Measurements from ENCODE around the gene TOX3.

Gene TOX3

DNA sequence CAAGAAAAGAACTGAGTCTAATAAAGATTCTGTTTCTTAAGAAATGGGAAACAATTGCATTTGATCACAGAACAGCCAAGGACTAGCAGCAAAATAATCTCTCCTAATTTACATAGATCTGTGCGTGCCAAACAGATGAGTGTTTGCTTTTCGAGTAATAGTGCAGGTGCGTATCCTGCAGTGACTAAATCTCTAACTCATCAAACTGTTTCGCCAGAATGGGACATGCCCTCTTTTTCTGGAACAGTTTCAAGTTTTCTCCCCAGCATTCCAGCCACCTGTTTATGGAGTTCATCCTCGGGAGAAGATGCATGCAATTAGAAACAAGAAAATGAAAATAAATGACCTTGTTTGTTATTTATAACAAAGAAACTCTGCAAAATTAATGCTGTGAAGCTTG, 5.7 kb upstream of the TOX3 start:
- Histone ChIP-seq H3K36me3 (replicated peaks in 1 of 2; ENCODE audit: control insufficient read depth in 2 of 2, insufficient read depth in 2 of 2, low read length in 2 of 2) (no peaks in the 10 kb centered on the region), H3K9me3 (replicated peaks in 1 of 2; ENCODE audit: control insufficient read depth in 2 of 2, insufficient read depth in 1 of 2, low read depth in 1 of 2, low read length in 2 of 2) (peaks cover 3 to 4% of the 10 kb centered on the region in 2 donors), H3K27ac (replicated peaks; ENCODE audit: low read length) (peak overlapping the region; percentile 79), H3K4me2 (ENCODE audit: insufficient read depth, low read length, poor library complexity, severe bottlenecking) (no peak overlapping the region), H3K27me3 (ENCODE audit: control insufficient read depth in 3 of 3, insufficient read depth in 3 of 3, low read depth in 1 of 3, low read length in 3 of 3) (no peaks in the 10 kb centered on the region), H2AK5ac (ENCODE audit: low read depth, low read length) (no peak overlapping the region), H2BK12ac (ENCODE audit: low read length) (no peak overlapping the region), H2BK120ac (ENCODE audit: low read depth, low read length) (no peak overlapping the region), H3K18ac (ENCODE audit: low read length) (no peak overlapping the region), H3K79me1 (ENCODE audit: low read depth, low read length) (no peaks in the 10 kb centered on the region), H3K14ac (ENCODE audit: low read length) (no peak overlapping the region), H3K23ac (ENCODE audit: low read depth, low read length, poor library complexity) (no peak overlapping the region), H2BK15ac (ENCODE audit: low read length) (no peak overlapping the region), H4K91ac (ENCODE audit: low read depth, low read length, poor library complexity) (no peak overlapping the region), H3K4me1 (ENCODE audit: control insufficient read depth in 2 of 2, insufficient read depth in 1 of 2, low read depth in 1 of 2, low read length in 2 of 2) (peaks cover 13 to 50% of the 10 kb centered on the region in 2 donors), H3K4me3 (ENCODE audit: low read length in 2 of 2) (no peak overlapping the region), H2AFZ (ENCODE audit: low read length) (no peak overlapping the region), H4K8ac (ENCODE audit: low read depth, low read length) (no peak overlapping the region), H2BK5ac (ENCODE audit: low read length) (no peak overlapping the region), H3K9ac (ENCODE audit: low read depth, low read length, poor library complexity) (no peak overlapping the region), H3K4ac (ENCODE audit: low read length) (no peak overlapping the region)
- WGBS, 2 donors (ENCODE audit: extremely low coverage in 2 of 2, insufficient read length in 2 of 2, insufficient replicate concordance in 1 of 2), result no CpG with 5 or more reads among the region's 5 CpGs
- DNase-seq (ENCODE audit: low spot score), result peak; percentile 52

DNA sequence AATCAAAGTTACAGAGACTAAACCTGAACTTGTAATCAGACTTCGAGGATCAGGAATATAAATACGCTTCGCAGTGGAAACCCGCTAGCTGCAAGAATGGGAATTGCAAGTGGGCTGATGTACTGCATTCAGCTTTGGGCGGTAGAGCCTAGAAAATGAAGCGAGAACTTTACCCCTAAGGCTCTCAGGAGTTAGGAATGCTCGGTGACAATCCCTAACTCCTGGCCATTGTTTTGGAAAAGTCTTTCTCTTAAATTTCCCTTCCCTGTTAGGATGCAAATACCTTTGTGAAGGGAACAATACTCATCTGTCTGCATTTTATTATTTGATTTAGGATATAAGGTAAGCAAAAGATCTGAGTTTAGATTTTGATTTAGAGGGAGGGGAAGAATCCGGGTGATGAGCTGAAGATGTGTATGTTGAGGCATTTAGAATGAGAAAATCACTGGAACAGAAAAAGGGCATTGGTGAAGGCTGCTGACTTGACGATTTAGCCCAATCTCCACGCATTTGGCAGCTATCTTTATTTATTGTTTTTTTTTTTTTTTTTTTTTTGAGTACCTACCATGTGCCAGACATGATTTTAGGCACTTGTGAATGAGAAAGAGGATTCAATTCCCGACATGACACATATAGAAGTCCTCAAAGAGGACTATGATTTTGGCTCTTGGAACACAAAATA, 2.2 kb upstream of the TOX3 start:
- peaks cover 7% of the 10 kb centered on the region for H3K79me1 ChIP-seq (ENCODE audit: low read depth, low read length)
- H3K14ac ChIP-seq (ENCODE audit: low read length), result no peak overlapping the region
- no peaks in the 10 kb centered on the region for H3K9me3 ChIP-seq (replicated peaks in 1 of 2; ENCODE audit: control insufficient read depth in 2 of 2, insufficient read depth in 1 of 2, low read depth in 1 of 2, low read length in 2 of 2)
- DNase-seq (ENCODE audit: low spot score), result no peak
- H3K27ac ChIP-seq (replicated peaks; ENCODE audit: low read length), result no peak overlapping the region
- H3K36me3 ChIP-seq (replicated peaks in 1 of 2; ENCODE audit: control insufficient read depth in 2 of 2, insufficient read depth in 2 of 2, low read length in 2 of 2), result no peaks in the 10 kb centered on the region
- H3K9ac ChIP-seq (ENCODE audit: low read depth, low read length, poor library complexity), result no peak overlapping the region
- H2BK12ac ChIP-seq (ENCODE audit: low read length), result no peak overlapping the region
- no peak overlapping the region for H2BK5ac ChIP-seq (ENCODE audit: low read length)
- no peak overlapping the region for H2BK15ac ChIP-seq (ENCODE audit: low read length)
- 100% methylated on average over 1 of the region's 11 CpGs; no CpG with 5 or more reads in 1 of the 2 donors for WGBS, 2 donors (ENCODE audit: extremely low coverage in 2 of 2, insufficient read length in 2 of 2, insufficient replicate concordance in 1 of 2)
- H4K91ac ChIP-seq (ENCODE audit: low read depth, low read length, poor library complexity), result no peak overlapping the region
- H3K4ac ChIP-seq (ENCODE audit: low read length), result no peak overlapping the region
- no peak overlapping the region for H3K4me2 ChIP-seq (ENCODE audit: insufficient read depth, low read length, poor library complexity, severe bottlenecking)
- H2BK120ac ChIP-seq (ENCODE audit: low read depth, low read length), result no peak overlapping the region
- no peak overlapping the region for H2AK5ac ChIP-seq (ENCODE audit: low read depth, low read length)
- H3K27me3 ChIP-seq (ENCODE audit: control insufficient read depth in 3 of 3, insufficient read depth in 3 of 3, low read depth in 1 of 3, low read length in 3 of 3), result no peaks in the 10 kb centered on the region
- no peak overlapping the region for H4K8ac ChIP-seq (ENCODE audit: low read depth, low read length)
- no peak overlapping the region for H3K23ac ChIP-seq (ENCODE audit: low read depth, low read length, poor library complexity)
- H3K4me3 ChIP-seq (ENCODE audit: low read length in 2 of 2), result no peak overlapping the region
- H3K4me1 ChIP-seq (ENCODE audit: control insufficient read depth in 2 of 2, insufficient read depth in 1 of 2, low read depth in 1 of 2, low read length in 2 of 2), result peaks cover 14 to 52% of the 10 kb centered on the region in 2 donors
- H3K18ac ChIP-seq (ENCODE audit: low read length), result no peak overlapping the region
- no peak overlapping the region for H2AFZ ChIP-seq (ENCODE audit: low read length)

GRCh38 chr16:52548261-52549010, 1.5 kb upstream of the TOX3 start:
- H2BK12ac ChIP-seq (ENCODE audit: low read length), result no peak overlapping the region
- H3K4me1 ChIP-seq (ENCODE audit: control insufficient read depth in 2 of 2, insufficient read depth in 1 of 2, low read depth in 1 of 2, low read length in 2 of 2), result peaks cover 13 to 51% of the 10 kb centered on the region in 2 donors
- H2AFZ ChIP-seq (ENCODE audit: low read length), result no peak overlapping the region
- H2BK5ac ChIP-seq (ENCODE audit: low read length), result no peak overlapping the region
- H3K4me3 ChIP-seq (ENCODE audit: low read length in 2 of 2), result no peak overlapping the region
- H3K4me2 ChIP-seq (ENCODE audit: insufficient read depth, low read length, poor library complexity, severe bottlenecking), result peak overlapping the region; percentile 86
- H3K27me3 ChIP-seq (ENCODE audit: control insufficient read depth in 3 of 3, insufficient read depth in 3 of 3, low read depth in 1 of 3, low read length in 3 of 3), result no peaks in the 10 kb centered on the region
- H3K79me1 ChIP-seq (ENCODE audit: low read depth, low read length), result peaks cover 7% of the 10 kb centered on the region
- no peak overlapping the region for H4K91ac ChIP-seq (ENCODE audit: low read depth, low read length, poor library complexity)
- H3K18ac ChIP-seq (ENCODE audit: low read length), result no peak overlapping the region
- H3K23ac ChIP-seq (ENCODE audit: low read depth, low read length, poor library complexity), result no peak overlapping the region
- no peak overlapping the region for H4K8ac ChIP-seq (ENCODE audit: low read depth, low read length)
- H3K9ac ChIP-seq (ENCODE audit: low read depth, low read length, poor library complexity), result no peak overlapping the region
- no peak overlapping the region for H2BK15ac ChIP-seq (ENCODE audit: low read length)
- H2BK120ac ChIP-seq (ENCODE audit: low read depth, low read length), result no peak overlapping the region
- H3K9me3 ChIP-seq (replicated peaks in 1 of 2; ENCODE audit: control insufficient read depth in 2 of 2, insufficient read depth in 1 of 2, low read depth in 1 of 2, low read length in 2 of 2), result no peaks in the 10 kb centered on the region
- H3K14ac ChIP-seq (ENCODE audit: low read length), result no peak overlapping the region
- H3K27ac ChIP-seq (replicated peaks; ENCODE audit: low read length), result no peak overlapping the region
- DNase-seq (ENCODE audit: low spot score), result no peak
- H3K4ac ChIP-seq (ENCODE audit: low read length), result no peak overlapping the region
- WGBS, 2 donors (ENCODE audit: extremely low coverage in 2 of 2, insufficient read length in 2 of 2, insufficient replicate concordance in 1 of 2), result no CpG with 5 or more reads among the region's 10 CpGs
- H3K36me3 ChIP-seq (replicated peaks in 1 of 2; ENCODE audit: control insufficient read depth in 2 of 2, insufficient read depth in 2 of 2, low read length in 2 of 2), result no peaks in the 10 kb centered on the region
- no peak overlapping the region for H2AK5ac ChIP-seq (ENCODE audit: low read depth, low read length)

DNA sequence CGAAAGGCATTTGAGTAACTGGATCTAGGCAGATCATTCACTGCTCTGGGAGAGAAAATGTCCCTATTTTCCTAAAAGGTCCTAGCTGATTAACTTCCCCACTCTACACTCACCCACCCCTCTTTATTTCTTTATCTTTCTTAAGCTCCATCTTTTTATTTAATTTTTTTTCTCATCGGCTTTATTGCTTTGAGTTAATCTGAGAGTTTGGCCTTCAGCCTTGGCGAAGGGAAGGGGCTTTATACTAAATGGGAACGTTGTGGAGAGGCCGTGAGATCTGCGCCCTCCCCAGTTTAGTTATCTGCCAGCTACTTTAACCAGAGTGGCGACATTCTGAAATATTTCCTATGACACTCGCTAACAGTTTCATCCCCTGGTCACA, 882 bp upstream of the TOX3 start:
- Histone ChIP-seq H3K27me3 (ENCODE audit: control insufficient read depth in 3 of 3, insufficient read depth in 3 of 3, low read depth in 1 of 3, low read length in 3 of 3) (no peaks in the 10 kb centered on the region), H2BK5ac (ENCODE audit: low read length) (peak overlapping the region; percentile 73), H3K23ac (ENCODE audit: low read depth, low read length, poor library complexity) (no peak overlapping the region), H3K27ac (replicated peaks; ENCODE audit: low read length) (peak overlapping the region; percentile 60), H3K14ac (ENCODE audit: low read length) (no peak overlapping the region), H3K4me1 (ENCODE audit: control insufficient read depth in 2 of 2, insufficient read depth in 1 of 2, low read depth in 1 of 2, low read length in 2 of 2) (peaks cover 12 to 51% of the 10 kb centered on the region in 2 donors), H3K4me2 (ENCODE audit: insufficient read depth, low read length, poor library complexity, severe bottlenecking) (peak overlapping the region; percentile 86), H2BK12ac (ENCODE audit: low read length) (no peak overlapping the region), H2AFZ (ENCODE audit: low read length) (peak overlapping the region; percentile 81), H3K79me1 (ENCODE audit: low read depth, low read length) (peaks cover 7% of the 10 kb centered on the region), H3K9ac (ENCODE audit: low read depth, low read length, poor library complexity) (no peak overlapping the region), H2BK15ac (ENCODE audit: low read length) (peak overlapping the region; percentile 98), H3K9me3 (replicated peaks in 1 of 2; ENCODE audit: control insufficient read depth in 2 of 2, insufficient read depth in 1 of 2, low read depth in 1 of 2, low read length in 2 of 2) (no peaks in the 10 kb centered on the region), H2AK5ac (ENCODE audit: low read depth, low read length) (peak overlapping the region; percentile 87), H3K36me3 (replicated peaks in 1 of 2; ENCODE audit: control insufficient read depth in 2 of 2, insufficient read depth in 2 of 2, low read length in 2 of 2) (peaks cover 0 to 4% of the 10 kb centered on the region in 2 donors), H3K4ac (ENCODE audit: low read length) (no peak overlapping the region), H4K91ac (ENCODE audit: low read depth, low read length, poor library complexity) (no peak overlapping the region), H3K18ac (ENCODE audit: low read length) (peak overlapping the region; percentile 95), H3K4me3 (ENCODE audit: low read length in 2 of 2) (peak overlapping the region; percentile 84 to 90), H4K8ac (ENCODE audit: low read depth, low read length) (no peak overlapping the region), H2BK120ac (ENCODE audit: low read depth, low read length) (no peak overlapping the region)
- WGBS, 2 donors (ENCODE audit: extremely low coverage in 2 of 2, insufficient read length in 2 of 2, insufficient replicate concordance in 1 of 2), result 100% methylated on average over 1 of the region's 8 CpGs; no CpG with 5 or more reads in 1 of the 2 donors
- DNase-seq (ENCODE audit: low spot score), result no peak

Measured in neuronal stem cell (in vitro differentiated cells).